Effector memory CD8-positive, alpha-beta T cell (primary cell): ENCODE results near the gene XCL1.

Source experiments
- ATAC-seq: fragments of 150-1000 bp; cut with Tn5 transposase; replicated peaks from 2 replicates; pipeline ENCODE4 v1.10.0; 2021; ENCODE audit warnings: mild to moderate bottlenecking, moderate library complexity
- DNase-seq, 3 experiments: peaks; one replicate each; pipeline ENCODE4 v3.0.0; 2021
- H3K27ac Mint-ChIP-seq, 2 donors: one replicate each; pipeline ENCODE4 v1.8.0; 2022; ENCODE audit warnings: mild to moderate bottlenecking in 2 of 2, mixed read lengths in 2 of 2, moderate library complexity in 2 of 2
- H3K27me3 Mint-ChIP-seq, 2 donors: one replicate each; pipeline ENCODE4 v1.8.0; 2022; ENCODE audit warnings: mixed read lengths in 2 of 2
- H3K36me3 Mint-ChIP-seq: one replicate; pipeline ENCODE4 v1.8.0; 2022; ENCODE audit warnings: mild to moderate bottlenecking, moderate library complexity, mixed read lengths; ENCODE audit not compliant: insufficient read depth
- H3K4me1 Mint-ChIP-seq, 2 donors: one replicate each; pipeline ENCODE4 v1.8.0; 2022; ENCODE audit warnings: low read depth in 2 of 2, mixed read lengths in 2 of 2
- H3K4me3 Mint-ChIP-seq, 2 donors: one replicate each; pipeline ENCODE4 v1.8.0; 2022; ENCODE audit warnings: mild to moderate bottlenecking in 2 of 2, mixed read lengths in 2 of 2, moderate library complexity in 2 of 2
- H3K9me3 Mint-ChIP-seq, 2 donors: one replicate each; pipeline ENCODE4 v1.8.0; 2022; ENCODE audit warnings: mixed read lengths in 2 of 2

Gene XCL1

DNA sequence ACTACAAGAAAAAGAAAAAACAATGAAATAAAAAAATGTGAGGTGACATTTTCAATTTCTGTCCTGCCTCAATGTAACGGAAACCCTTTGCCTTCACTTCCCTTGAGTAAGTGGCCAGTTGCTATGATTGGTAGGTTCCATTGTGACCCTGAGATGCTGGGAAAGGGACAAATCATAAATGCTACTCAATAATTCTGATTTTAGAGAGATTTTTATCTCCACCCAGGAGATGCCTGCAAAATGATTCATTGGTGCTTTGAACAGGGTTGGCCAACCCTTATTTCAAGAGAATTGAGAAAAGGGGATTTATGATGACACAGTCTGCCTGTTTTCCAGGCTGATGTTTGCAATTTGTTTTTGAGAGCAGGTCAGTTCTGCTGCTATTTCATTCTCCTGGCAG is 22.5 kb downstream of the XCL1 start:
- DNase-seq, result no peak
- Mint-ChIP-seq H3K9me3 (no peaks in the 10 kb centered on the region), H3K36me3 (no peaks in the 10 kb centered on the region), H3K4me3 (no peak overlapping the region), H3K27ac (no peak overlapping the region), H3K4me1 (peaks cover 0 to 3% of the 10 kb centered on the region in 2 donors), H3K27me3 (no peaks in the 10 kb centered on the region)
- no peak for ATAC-seq

DNA sequence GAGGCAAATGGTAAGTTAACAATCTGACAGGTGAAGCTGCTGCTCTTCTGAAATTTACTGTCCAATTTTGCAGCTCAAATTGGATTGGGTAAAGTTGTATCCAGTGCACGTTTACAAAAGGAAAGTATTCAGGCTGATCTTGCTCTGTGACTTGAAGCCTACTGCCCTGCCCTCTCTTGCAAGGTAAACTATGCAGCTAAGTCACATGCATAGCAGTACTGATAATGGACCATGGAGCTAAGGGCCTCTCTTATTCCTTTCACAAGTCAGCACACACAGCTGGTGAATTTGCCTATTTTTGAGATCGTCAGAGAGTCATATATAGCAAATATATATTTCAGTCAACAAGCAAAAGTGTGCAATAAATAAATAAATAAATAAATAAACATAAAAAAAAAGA is 23.2 kb downstream of the XCL1 start:
- Mint-ChIP-seq H3K9me3 (no peaks in the 10 kb centered on the region), H3K4me3 (no peak overlapping the region), H3K27ac (no peak overlapping the region), H3K36me3 (no peaks in the 10 kb centered on the region), H3K4me1 (peaks cover 0 to 3% of the 10 kb centered on the region in 2 donors), H3K27me3 (no peaks in the 10 kb centered on the region)
- ATAC-seq (no peak), DNase-seq (no peak)

DNA sequence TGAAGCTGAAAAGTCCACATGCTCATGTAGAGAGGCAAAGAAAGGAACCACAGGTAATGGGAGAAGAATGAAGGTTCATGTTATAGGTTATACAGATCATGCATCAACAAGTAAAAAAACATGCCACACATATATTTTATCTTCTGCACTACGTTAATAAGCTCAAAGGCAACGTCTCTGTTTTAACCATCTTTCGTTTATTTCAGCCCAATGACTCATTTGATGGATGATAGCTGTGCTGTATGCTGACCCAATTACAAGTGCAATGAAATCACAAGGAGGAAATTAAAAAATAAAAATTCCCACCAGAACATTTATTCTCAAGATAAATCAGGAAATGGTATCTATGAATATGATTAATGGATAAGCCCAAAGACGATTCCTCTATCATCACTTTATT is 24.6 kb downstream of the XCL1 start:
- no peaks in the 10 kb centered on the region for H3K9me3 Mint-ChIP-seq
- ATAC-seq, result no peak
- no peaks in the 10 kb centered on the region for H3K36me3 Mint-ChIP-seq
- DNase-seq, result no peak
- H3K4me1 Mint-ChIP-seq, result peaks cover 0 to 3% of the 10 kb centered on the region in 2 donors
- H3K4me3 Mint-ChIP-seq, result no peak overlapping the region
- no peaks in the 10 kb centered on the region for H3K27me3 Mint-ChIP-seq
- no peak overlapping the region for H3K27ac Mint-ChIP-seq

DNA sequence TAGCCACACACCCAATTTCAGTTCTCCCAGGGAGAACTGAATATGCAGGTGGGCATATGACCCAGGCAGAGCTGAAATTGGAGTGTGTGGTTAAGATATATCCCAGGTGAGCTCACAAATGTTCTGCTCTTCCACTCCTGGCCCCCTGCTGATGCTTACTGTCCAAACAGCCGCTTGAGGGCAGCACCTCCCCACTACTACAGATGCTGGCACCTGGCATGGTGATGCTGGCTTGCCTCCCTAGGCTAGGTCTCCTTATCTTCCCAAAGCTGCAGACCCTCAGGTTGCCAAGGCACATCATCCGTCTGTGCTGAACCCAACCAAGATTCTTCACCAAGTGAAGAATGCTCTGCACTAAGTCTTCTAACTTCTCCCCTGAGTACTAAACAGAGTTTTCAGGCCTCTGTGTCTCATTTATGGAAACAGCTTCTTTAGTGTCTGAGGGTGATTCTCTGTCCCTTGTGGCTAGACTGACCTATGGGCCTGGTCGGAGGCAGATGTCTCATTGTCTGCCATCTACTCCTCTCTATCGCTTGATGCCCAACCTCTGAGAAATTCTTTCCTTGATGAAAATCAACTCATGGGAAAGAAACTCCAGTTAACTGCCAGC is 27.2 kb downstream of the XCL1 start:
- Mint-ChIP-seq H3K27me3 (peaks cover 0 to 4% of the 10 kb centered on the region in 2 donors), H3K36me3 (no peaks in the 10 kb centered on the region), H3K27ac (no peak overlapping the region), H3K4me3 (no peak overlapping the region), H3K9me3 (no peaks in the 10 kb centered on the region), H3K4me1 (peaks cover 0 to 3% of the 10 kb centered on the region in 2 donors)
- DNase-seq, result peak; percentile 54 to 67 (median 60)
- peak; percentile 91 for ATAC-seq

DNA sequence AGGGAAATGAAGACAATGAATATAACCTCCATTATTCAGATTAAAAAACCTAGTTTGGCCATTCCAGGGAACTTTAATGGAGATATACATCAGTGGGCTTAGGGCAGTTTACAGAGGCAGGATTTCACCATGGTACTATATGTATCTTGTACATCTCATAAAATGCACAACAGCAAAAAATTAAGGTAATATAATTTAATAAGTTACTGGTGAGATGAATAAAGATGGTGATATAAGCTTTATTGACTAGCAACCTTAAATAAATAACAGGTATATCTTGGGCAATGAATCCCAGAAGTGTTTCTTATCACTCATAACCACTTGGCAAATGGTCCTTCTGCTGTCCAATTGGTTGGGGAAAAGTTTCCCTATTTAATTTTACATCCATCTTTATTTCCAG is 29.0 kb downstream of the XCL1 start:
- H3K27me3 Mint-ChIP-seq, result peaks cover 0 to 22% of the 10 kb centered on the region in 2 donors
- DNase-seq (no peak), ATAC-seq (no peak)
- no peak overlapping the region for H3K27ac Mint-ChIP-seq
- no peaks in the 10 kb centered on the region for H3K36me3 Mint-ChIP-seq
- no peak overlapping the region for H3K4me3 Mint-ChIP-seq
- no peaks in the 10 kb centered on the region for H3K9me3 Mint-ChIP-seq
- H3K4me1 Mint-ChIP-seq, result peaks cover 0 to 4% of the 10 kb centered on the region in 2 donors

DNA sequence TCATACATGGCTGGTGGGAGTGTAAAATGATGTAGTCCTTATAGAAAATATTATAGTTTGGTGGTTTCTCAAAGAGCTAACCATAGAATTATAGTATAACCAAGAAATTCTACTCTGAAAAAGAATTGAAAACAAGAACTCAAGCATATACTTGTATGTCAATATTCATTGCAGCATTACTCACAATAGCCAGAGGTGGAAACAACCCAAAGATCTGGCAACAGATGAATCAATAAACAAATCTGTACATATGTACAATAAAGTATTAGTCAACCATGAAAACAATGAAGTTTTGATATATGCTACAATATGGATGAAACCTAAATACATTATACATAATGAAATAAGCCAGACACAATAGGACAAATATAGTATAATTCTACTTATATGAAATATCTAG is 29.7 kb downstream of the XCL1 start:
- H3K27me3 Mint-ChIP-seq, result peaks cover 0 to 22% of the 10 kb centered on the region in 2 donors
- H3K27ac Mint-ChIP-seq, result no peak overlapping the region
- H3K36me3 Mint-ChIP-seq, result no peaks in the 10 kb centered on the region
- ATAC-seq (no peak), DNase-seq (no peak)
- H3K4me1 Mint-ChIP-seq, result peaks cover 0 to 4% of the 10 kb centered on the region in 2 donors
- H3K9me3 Mint-ChIP-seq, result no peaks in the 10 kb centered on the region
- H3K4me3 Mint-ChIP-seq, result no peak overlapping the region

DNA sequence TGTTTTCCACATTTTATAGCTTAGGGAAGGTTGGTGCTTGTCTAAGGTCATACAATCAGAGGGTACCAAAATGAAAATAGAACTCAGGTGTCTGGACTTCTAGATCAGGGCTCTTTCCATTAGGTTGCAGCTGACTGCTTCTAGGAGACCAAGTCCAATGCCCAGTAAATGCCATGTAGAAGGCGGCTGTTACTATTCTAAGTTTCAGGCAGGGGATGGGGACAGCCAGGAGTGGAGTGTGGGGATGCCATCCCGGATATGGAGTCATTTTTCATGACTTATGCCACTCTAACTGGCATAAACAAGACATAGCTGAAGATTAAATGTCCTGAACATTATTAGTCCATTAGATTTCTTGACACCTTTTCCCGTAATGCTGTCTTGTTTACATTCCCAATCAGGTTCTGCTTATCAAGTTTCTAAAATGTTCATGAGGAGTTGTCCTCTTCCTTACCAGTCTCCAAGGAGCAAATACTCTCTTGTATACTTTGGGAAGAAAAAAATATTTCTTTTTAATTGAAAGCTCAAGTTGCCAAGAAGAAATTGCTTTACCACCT is 31.5 kb downstream of the XCL1 start:
- peaks cover 0 to 22% of the 10 kb centered on the region in 2 donors for H3K27me3 Mint-ChIP-seq
- DNase-seq (no peak), ATAC-seq (no peak)
- no peaks in the 10 kb centered on the region for H3K36me3 Mint-ChIP-seq
- no peaks in the 10 kb centered on the region for H3K9me3 Mint-ChIP-seq
- H3K27ac Mint-ChIP-seq, result no peak overlapping the region
- peaks cover 0 to 4% of the 10 kb centered on the region in 2 donors for H3K4me1 Mint-ChIP-seq
- H3K4me3 Mint-ChIP-seq, result no peak overlapping the region

DNA sequence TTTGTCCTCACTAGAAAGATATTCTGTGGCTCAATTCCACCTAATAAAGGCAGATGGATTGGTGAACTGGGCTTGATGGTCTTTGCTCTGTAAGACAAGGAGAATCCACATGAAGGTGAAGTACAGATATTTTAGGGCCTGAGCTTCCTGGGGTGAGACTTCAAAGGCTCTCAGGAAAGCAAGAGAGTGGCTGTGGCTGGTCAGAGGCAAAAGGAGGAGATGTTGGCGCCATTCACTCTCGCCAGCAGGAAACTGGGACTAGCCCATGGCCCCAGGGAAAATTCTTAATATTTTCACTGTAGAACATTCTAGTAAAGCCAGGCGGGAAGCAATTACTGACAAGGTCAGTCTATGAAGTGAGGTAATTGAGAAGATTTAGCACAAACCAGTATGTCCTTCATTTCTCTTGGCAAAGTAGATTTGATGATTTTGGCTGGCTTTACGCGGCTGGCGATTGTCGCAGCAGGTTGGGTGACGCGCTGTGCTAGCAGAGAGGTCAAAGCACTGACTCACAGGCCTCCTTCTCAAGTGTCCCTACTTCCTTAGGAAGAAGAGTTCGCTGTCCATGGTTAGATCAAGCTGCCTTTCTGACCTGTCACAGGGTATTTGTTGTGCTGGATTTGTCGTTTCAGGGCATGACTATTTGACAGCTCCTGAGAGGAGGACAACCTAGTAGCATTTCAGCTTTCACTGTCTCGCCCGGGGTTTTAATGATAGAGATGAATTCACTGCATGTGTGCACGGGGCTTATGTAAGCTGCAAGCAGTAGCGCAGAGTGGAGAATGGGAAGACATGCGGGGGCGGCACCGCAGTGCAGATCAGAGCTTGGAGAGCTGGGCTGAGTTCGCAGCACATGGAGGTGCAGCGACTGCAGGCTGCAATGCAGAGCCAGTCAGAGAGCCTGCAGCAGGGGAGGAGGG is 32.7 kb downstream of the XCL1 start:
- H3K27ac Mint-ChIP-seq, result no peak overlapping the region
- peaks cover 0 to 2% of the 10 kb centered on the region in 2 donors for H3K4me1 Mint-ChIP-seq
- H3K9me3 Mint-ChIP-seq, result no peaks in the 10 kb centered on the region

DNA sequence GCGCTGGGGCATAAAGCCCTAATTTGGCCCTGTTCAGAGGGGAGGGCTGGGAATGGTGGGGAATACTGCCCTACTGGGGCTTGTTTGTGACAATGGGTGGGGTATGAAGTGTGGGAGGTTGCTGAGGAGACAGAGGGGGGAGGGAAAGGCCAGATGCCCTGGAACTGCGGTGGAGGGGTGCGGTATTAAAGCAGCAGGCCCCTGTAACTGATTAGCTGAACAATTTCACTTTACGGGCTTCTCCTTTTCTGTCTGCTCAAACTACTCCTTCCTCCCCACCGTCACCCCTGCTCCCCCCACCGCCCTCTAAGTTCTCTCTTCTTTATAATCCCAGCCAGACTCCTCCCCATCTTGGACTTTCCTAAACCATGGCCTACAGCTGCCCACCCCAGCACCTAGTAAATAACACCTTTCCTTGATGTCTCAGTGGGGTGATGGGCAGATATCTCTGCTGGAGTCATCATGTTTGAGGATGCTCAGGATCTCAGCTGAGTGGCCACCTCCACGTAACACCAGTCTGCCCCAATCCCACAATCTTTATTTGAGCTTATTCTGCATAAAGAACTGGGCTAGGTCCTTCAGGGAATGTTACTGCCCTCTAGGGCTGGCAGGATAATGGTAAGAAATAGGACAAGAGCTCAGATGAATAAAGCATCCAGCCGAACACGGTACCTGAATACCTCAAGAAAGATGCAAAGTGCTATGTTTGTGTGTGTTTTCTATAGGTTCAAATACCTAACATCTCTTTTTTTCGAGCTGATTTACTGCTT is 33.5 kb downstream of the XCL1 start:
- no peak for DNase-seq
- Mint-ChIP-seq H3K9me3 (no peaks in the 10 kb centered on the region), H3K36me3 (no peaks in the 10 kb centered on the region), H3K4me3 (no peak overlapping the region), H3K4me1 (peaks cover 0 to 2% of the 10 kb centered on the region in 2 donors), H3K27ac (no peak overlapping the region), H3K27me3 (peaks cover 0 to 30% of the 10 kb centered on the region in 2 donors)
- no peak for ATAC-seq

More for the DNA sequence above, 32.7 kb downstream of the XCL1 start:
- DNase-seq, result no peak
- H3K4me3 Mint-ChIP-seq, result no peak overlapping the region
- H3K36me3 Mint-ChIP-seq, result no peaks in the 10 kb centered on the region
- H3K27me3 Mint-ChIP-seq, result peaks cover 0 to 30% of the 10 kb centered on the region in 2 donors
- no peak for ATAC-seq

DNA sequence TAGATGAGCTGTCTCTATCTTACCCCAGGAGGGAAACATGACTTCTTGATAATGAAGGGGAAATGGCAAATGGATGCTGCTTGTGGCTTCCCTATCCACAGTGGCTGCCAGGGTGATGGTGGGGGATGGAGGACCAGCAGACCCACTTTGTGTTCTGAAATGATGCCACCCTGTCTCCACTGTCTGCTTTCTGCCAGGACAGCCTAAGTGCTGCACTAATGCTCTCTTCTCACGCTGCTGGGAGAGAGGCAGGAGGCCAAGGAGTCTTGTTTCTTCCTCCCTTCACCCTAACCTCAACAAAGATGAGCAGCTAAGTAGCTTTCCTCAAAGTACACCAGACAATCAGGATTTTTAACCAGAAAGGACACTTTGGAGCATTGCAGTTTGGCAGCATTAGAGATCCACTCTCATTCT is 36.6 kb downstream of the XCL1 start:
- Mint-ChIP-seq H3K4me3 (no peak overlapping the region), H3K27ac (no peak overlapping the region), H3K27me3 (peaks cover 0 to 30% of the 10 kb centered on the region in 2 donors), H3K4me1 (peaks cover 0 to 2% of the 10 kb centered on the region in 2 donors), H3K9me3 (no peaks in the 10 kb centered on the region), H3K36me3 (no peaks in the 10 kb centered on the region)
- ATAC-seq (no peak), DNase-seq (no peak)

DNA sequence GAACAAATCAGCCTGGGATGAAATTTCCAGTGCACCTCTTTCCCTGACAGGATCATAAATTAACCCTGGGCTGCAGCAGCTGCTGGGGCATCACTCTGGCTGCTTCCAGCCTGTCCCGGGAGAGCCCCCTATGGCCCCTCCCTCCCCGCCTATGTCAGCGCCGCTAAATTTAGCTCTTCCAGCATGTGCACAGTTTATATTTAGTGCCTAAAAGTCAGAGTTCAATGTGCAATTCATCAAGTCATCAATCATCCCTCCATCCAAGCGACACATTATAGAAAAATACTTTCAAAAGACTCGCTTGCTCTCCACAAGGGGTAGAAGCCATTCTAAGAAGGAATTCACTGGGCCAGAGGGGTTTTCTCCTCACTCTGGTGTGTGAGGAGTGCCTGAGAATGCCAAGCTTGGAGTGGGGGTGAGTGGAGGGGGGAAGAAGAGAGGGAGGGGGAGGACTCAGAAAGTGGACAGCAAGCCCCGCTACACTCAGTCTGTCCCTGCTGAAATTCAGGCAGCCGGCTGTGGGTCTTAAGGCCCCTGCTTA is 37.4 kb downstream of the XCL1 start:
- DNase-seq, result no peak
- Mint-ChIP-seq H3K4me3 (no peak overlapping the region), H3K27me3 (peaks cover 0 to 25% of the 10 kb centered on the region in 2 donors), H3K36me3 (no peaks in the 10 kb centered on the region), H3K9me3 (no peaks in the 10 kb centered on the region), H3K4me1 (peaks cover 0 to 2% of the 10 kb centered on the region in 2 donors), H3K27ac (no peak overlapping the region)
- no peak for ATAC-seq

DNA sequence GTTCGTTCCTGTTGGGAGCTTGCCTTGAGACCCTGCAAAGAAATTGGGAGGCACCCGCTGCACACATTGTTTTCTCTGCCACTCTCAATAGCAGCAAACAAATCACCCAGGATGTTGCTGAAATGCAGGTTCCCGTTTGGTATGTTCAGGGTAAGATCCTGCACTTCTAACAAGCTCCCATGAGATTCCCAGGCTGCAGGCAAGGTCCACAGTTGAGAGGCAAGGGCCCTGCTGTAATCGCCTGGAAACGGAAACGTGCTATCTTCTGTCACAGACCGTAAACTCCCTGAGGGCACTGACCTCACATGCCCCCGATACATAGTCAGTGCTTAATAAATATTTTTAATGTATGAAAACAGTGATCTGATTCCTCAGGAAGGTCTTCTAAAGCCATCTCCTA is 37.8 kb downstream of the XCL1 start:
- no peak for ATAC-seq
- H3K27me3 Mint-ChIP-seq, result peaks cover 0 to 20% of the 10 kb centered on the region in 2 donors
- no peaks in the 10 kb centered on the region for H3K36me3 Mint-ChIP-seq
- no peak overlapping the region for H3K4me3 Mint-ChIP-seq
- no peaks in the 10 kb centered on the region for H3K9me3 Mint-ChIP-seq
- no peak overlapping the region for H3K27ac Mint-ChIP-seq
- peaks cover 0 to 1% of the 10 kb centered on the region in 2 donors for H3K4me1 Mint-ChIP-seq
- no peak for DNase-seq

DNA sequence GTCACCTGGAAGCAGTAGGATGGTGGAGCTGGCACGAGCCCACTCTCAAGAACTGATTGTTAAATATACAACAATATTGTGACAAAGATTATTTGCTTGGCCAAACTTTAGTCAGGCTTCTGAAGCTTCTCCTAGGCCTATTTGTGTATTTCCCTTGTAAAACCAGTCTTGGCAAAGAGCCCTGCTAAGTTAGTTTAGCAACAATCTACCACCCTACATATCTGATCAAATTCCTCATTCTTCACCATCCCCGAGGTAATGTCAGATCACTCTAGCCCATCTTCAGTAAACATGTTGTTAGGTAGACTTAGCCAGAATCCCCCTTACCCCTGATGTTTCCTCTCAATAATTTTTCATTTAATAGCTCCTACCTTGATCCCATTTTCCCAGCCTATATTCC is 39.6 kb downstream of the XCL1 start:
- no peaks in the 10 kb centered on the region for H3K9me3 Mint-ChIP-seq
- ATAC-seq, result no peak
- no peak overlapping the region for H3K27ac Mint-ChIP-seq
- peaks cover 0 to 9% of the 10 kb centered on the region in 2 donors for H3K27me3 Mint-ChIP-seq
- H3K36me3 Mint-ChIP-seq, result no peaks in the 10 kb centered on the region
- H3K4me3 Mint-ChIP-seq, result no peak overlapping the region
- H3K4me1 Mint-ChIP-seq, result no peaks in the 10 kb centered on the region
- no peak for DNase-seq
